Stomach smooth muscle (tissue), 2 donors: ENCODE measurements around the gene EEF2K.

ENCODE experiments used
- H3K27ac ChIP-seq: one replicate; pipeline ENCODE4 v1.7.0; 2013; ENCODE audit warnings: mild to moderate bottlenecking, low read length, inconsistent platforms
- H3K27me3 ChIP-seq, 2 donors: one replicate each; pipeline ENCODE4 v1.7.0; 2013; ENCODE audit warnings: low read length in 2 of 2; ENCODE audit not compliant: insufficient read depth in 2 of 2, control insufficient read depth in 1 of 2
- H3K36me3 ChIP-seq, 2 donors: one replicate each; pipeline ENCODE4 v1.7.0; 2013; ENCODE audit warnings: low read length in 2 of 2; ENCODE audit not compliant: control insufficient read depth in 2 of 2, insufficient read depth in 2 of 2
- H3K4me1 ChIP-seq: one replicate; pipeline ENCODE4 v1.7.0; 2013; ENCODE audit warnings: low read length; ENCODE audit not compliant: control insufficient read depth, insufficient read depth
- H3K4me3 ChIP-seq, 2 donors: one replicate each; pipeline ENCODE4 v1.7.0; 2013; ENCODE audit warnings: low read length in 2 of 2
- H3K9ac ChIP-seq, 2 donors: one replicate each; pipeline ENCODE4 v1.7.0; 2013; ENCODE audit warnings: low read length in 2 of 2, mild to moderate bottlenecking in 1 of 2
- H3K9me3 ChIP-seq, 2 donors: one replicate each; pipeline ENCODE4 v1.7.0; 2013; ENCODE audit warnings: low read length in 2 of 2; ENCODE audit not compliant: control insufficient read depth in 2 of 2
- donor health status: healthy.
- donor health status: Pancreatic carcinoma.

EEF2K gene

DNA sequence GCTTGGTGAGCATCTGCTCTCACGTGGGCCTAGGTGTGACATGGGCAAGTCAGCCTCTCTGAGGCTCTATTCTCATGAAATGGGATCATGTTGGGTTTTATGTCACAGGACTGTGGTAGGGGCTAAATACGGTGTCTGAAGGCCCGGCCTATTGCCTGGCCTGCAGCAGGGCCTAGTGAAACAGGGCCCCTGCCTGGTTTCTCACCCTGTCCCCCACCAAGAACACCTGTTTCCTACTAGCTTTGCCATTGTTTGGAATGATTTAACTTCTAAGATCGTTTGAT, 120.2 kb downstream of the EEF2K start:
- Histone ChIP-seq H3K4me1 (peaks cover 9% of the 10 kb centered on the region), H3K9ac (no peak overlapping the region), H3K27ac (no peak overlapping the region), H3K4me3 (no peak overlapping the region), H3K36me3 (peaks cover 44 to 45% of the 10 kb centered on the region in 2 donors), H3K9me3 (no peaks in the 10 kb centered on the region), H3K27me3 (no peaks in the 10 kb centered on the region)

DNA sequence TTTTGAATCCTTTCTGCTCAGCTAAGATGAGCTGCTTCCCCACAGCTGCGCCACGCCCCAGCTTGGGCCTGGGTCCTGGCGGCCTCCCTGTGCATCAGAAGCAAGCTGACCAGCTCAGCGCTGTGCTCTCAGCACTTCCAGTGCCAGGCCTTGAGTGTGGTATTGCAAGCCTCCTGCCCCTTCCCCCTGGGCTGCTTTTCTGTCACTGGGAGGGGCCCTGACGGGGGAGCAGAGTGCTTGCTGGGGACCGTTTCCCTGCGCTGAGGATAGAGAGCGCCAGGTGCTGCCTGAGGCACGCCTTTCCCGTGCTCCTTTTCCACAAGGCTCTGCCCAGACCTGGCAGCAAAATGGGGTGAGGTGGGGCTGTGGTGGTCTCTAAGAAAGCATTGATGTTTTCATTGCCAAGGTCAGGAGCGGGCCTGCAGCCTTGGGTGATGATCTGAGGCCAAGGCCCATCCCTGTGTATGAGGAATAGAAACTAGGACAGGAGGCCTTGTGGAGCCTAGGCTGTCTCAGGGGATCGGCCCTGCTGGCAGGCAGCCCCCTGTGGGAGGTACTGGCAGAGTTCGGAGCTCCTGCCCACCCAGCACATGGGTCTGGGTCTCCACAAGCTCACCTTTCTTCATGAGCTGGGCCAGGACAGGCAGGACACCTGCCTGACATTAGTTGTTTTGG, 120.8 kb downstream of the EEF2K start:
- Histone ChIP-seq H3K9me3 (no peaks in the 10 kb centered on the region), H3K4me3 (no peak overlapping the region), H3K27ac (no peak overlapping the region), H3K9ac (no peak overlapping the region), H3K27me3 (no peaks in the 10 kb centered on the region), H3K36me3 (peaks cover 44 to 46% of the 10 kb centered on the region in 2 donors), H3K4me1 (peaks cover 3% of the 10 kb centered on the region)

DNA sequence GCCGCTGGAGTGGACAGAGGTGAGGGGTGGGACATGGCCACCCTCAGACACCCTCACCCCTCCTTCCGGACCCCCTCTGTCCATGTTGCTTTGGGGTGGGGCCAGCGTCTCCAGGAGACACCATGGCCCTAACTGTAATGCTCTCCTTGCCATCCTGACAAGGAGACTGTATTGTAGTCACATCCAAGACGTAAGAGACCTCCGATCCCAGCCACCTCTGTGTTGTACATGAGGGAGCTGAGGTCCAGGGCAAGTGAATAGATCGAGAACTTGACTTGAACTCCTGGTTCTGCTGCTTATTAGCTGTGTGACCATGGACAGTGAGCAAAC, 121.3 kb downstream of the EEF2K start:
- Histone ChIP-seq H3K27ac (no peak overlapping the region), H3K9ac (no peak overlapping the region), H3K4me3 (no peak overlapping the region), H3K27me3 (no peaks in the 10 kb centered on the region), H3K36me3 (peaks cover 44 to 51% of the 10 kb centered on the region in 2 donors), H3K9me3 (no peaks in the 10 kb centered on the region), H3K4me1 (peaks cover 3% of the 10 kb centered on the region)

DNA sequence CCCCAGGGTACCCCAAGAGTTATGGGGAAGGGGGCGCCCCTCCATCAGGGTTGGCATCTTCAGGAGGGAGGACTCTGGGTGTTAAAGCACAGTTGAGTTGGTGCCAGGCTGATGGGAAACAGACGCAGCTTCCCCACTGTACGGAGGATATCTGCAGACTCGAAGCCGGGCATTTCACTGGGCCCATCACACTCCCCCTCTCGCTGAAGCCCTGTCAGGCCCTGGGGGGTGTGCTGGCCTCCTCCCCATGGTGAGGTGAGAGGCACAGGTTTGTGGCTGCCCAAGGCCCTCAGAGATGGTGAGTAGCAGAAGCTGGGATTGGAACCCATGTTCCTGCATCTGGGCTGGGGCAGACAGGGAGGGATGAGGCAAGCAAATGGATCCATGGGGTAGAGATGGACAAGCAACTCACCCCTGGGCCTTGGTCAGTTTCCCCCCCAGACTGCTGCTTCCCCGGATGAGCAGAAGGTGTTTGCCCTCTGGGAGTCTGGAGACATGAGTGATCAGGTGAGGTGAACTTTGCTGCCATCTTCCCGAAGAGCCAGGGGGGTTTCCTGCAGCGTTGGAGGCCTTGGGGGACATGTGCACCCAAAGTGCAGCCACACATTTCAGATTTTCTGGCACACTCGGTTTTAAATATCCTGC, 122.1 kb downstream of the EEF2K start:
- Histone ChIP-seq H3K36me3 (peaks cover 42 to 51% of the 10 kb centered on the region in 2 donors), H3K27ac (no peak overlapping the region)

DNA sequence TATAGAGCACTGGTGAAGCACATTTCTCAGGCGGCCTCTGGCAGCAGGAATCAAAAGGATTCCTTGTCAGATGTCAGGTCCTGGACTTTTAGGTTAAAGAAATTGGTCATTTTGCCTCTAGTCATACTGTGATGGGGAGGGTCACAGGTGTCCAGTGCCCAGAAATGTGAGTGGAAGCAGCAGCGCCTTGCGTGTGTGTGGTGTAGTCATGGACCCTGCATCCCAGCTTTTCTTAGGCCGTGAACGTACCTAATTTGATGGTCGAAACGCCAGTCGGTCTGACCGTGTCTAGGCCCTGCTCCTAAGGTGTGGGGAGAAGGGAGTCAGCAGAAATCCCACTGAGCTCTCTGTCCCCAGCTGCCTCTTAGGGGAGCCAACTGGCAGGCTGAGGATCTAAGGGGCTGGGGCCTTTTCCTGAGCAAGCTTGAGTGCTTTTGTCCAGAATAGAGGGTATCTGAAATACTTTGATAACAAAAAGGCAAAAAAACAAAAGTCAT, 123.2 kb downstream of the EEF2K start:
- Histone ChIP-seq H3K9me3 (no peaks in the 10 kb centered on the region), H3K27ac (no peak overlapping the region), H3K4me3 (no peak overlapping the region), H3K4me1 (peaks cover 3% of the 10 kb centered on the region), H3K27me3 (no peaks in the 10 kb centered on the region), H3K36me3 (peaks cover 50 to 59% of the 10 kb centered on the region in 2 donors), H3K9ac (no peak overlapping the region)

More for the DNA sequence above, 122.1 kb downstream of the EEF2K start:
- Histone ChIP-seq H3K9me3 (no peaks in the 10 kb centered on the region), H3K27me3 (no peaks in the 10 kb centered on the region), H3K4me3 (no peak overlapping the region), H3K4me1 (peaks cover 3% of the 10 kb centered on the region), H3K9ac (no peak overlapping the region)

DNA sequence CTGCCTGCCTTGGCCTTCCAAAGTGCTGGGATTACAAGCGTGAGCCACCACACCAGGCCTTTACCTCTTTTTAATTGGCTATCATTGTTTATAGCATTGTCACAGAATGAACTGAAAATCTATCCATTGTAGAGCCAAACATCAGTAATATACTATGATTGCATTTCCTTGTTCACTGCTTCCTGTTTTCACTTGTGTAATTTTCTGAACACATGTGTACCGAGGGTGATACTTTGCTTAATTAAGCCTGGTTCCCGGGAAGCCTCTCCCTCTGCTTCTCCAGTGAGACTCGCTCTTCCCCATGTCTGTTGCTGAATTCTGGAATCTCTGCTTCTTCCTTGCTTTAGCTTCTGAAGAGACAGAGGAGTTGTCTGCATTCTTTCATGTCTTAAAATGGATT, 124.2 kb downstream of the EEF2K start:
- Histone ChIP-seq H3K27ac (no peak overlapping the region), H3K4me1 (peaks cover 3% of the 10 kb centered on the region), H3K9ac (no peak overlapping the region), H3K27me3 (no peaks in the 10 kb centered on the region), H3K36me3 (peaks cover 52 to 59% of the 10 kb centered on the region in 2 donors), H3K4me3 (no peak overlapping the region), H3K9me3 (no peaks in the 10 kb centered on the region)

DNA sequence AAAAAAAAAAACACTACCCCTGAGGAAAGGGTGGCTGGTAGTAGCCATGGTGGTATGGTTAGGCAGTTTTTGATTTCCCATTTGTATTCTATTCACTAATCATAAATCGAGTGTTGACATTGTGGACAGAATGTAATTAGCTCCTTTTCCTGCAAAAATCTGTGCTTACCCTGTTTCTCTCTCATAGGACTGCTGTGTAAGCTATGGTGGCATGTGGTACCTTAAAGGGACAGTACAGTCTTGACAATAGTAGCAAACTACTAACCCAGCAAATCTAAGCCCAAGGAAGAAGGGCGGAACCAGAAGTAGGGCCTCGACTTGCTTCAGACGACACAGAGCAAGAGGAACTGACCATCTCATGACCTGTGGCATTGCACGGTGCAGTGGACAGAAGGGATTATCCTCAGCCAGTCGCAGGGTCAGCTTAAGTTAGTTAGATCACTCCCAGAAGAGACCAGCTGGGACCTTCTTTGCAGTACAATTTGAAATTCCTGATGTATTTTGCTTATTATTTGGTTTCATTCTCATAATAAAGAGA, 127.4 kb downstream of the EEF2K start:
- peaks cover 3% of the 10 kb centered on the region for H3K4me1 ChIP-seq
- H3K27ac ChIP-seq, result no peak overlapping the region
- H3K9ac ChIP-seq, result no peak overlapping the region
- peaks cover 38 to 40% of the 10 kb centered on the region in 2 donors for H3K36me3 ChIP-seq
- H3K9me3 ChIP-seq, result no peaks in the 10 kb centered on the region
- no peak overlapping the region for H3K4me3 ChIP-seq
- H3K27me3 ChIP-seq, result no peaks in the 10 kb centered on the region

DNA sequence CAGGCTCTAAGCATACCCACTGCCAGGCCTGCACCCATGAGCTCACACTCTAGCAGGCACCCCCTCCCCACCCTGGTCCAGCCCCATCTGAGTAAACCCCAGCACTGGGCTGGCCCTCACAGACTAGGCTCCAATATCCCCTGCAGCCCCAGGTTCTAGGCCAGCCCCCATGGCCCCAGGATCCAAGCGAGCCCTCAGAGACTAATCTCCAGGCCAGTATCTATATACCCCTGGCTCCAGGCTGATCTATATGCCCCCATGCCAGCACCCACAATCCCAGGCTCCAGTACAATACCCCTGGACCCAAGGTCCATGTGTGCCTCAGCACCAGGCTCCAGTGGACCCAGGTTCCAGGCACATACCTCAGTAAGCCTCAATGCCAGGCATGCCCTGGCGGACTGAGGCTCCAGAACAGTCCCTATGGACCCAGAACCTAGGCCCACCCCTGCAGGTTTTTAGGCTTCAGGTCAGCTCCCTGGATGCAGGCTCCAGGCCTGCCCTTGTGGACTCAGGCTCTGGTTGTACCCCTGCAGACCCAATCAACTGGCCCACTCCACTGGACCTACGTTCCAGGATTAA, 129.7 kb downstream of the EEF2K start:
- Histone ChIP-seq H3K36me3 (peaks cover 35 to 39% of the 10 kb centered on the region in 2 donors), H3K27ac (no peak overlapping the region), H3K27me3 (no peaks in the 10 kb centered on the region), H3K9me3 (no peaks in the 10 kb centered on the region), H3K4me1 (no peaks in the 10 kb centered on the region), H3K4me3 (no peak overlapping the region), H3K9ac (no peak overlapping the region)

DNA sequence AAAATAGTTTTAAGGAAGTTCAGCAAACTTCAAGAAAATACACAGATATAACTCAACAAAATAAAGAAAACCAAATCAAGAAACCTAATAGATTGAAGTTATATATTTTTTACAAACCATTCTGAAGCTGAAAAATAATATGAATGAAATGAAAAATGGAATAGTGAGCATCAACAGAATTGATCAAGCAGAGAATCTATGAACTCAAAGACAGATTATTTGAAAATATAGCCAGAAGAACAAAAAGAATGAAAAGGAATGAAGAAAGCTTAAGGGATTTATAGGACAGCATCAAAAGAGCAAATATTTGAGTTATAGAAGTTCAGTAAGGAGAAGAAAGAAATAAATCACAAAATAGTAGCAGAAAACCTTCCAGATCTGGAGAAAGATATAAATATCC, 130.5 kb downstream of the EEF2K start:
- Histone ChIP-seq H3K9me3 (no peaks in the 10 kb centered on the region), H3K9ac (no peak overlapping the region), H3K4me1 (no peaks in the 10 kb centered on the region), H3K27me3 (no peaks in the 10 kb centered on the region), H3K27ac (no peak overlapping the region), H3K36me3 (peaks cover 33 to 35% of the 10 kb centered on the region in 2 donors), H3K4me3 (no peak overlapping the region)

DNA sequence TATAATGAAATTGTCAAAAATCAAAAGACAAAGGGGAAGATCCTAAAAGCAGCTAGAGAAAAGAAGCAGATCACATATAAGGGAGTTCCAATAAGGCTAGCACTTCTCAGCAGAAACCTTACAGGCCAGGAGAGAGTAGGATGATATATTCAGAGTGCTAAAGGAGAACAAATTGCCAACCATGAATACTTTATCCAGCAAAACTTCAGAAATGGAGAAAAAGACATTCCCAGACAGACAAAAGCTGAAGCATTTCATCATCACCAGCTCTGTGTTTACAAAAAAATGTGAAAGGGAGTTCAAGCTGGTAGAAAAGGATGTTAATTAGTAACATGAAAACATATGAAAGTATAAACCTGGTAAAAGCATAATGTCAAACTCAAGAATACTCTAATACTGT, 131.0 kb downstream of the EEF2K start:
- Histone ChIP-seq H3K27me3 (no peaks in the 10 kb centered on the region), H3K36me3 (peaks cover 28 to 30% of the 10 kb centered on the region in 2 donors), H3K9me3 (no peaks in the 10 kb centered on the region), H3K4me3 (no peak overlapping the region), H3K27ac (no peak overlapping the region), H3K4me1 (no peaks in the 10 kb centered on the region), H3K9ac (no peak overlapping the region)
